ENCODE measurements around the gene JARID2. TPM values are rescaled to one million over a fixed set of nuclear protein-coding genes. Genes with fewer than 3 reads are reported as not detected.

Gene JARID2
- total and polyA plus RNA-seq, 2 of the 13 experiments (the other 11 are each of a cell fraction or from before 2014, with no cell fraction given), result 7.5 to 10.3 TPM

GRCh38 chr6:15504581-15505350 is 258.9 kb downstream of the JARID2 start (continued):
- TF ChIP-seq REST (IDR thresholded peaks at IDR 0.05; ENCODE audit: borderline replicate concordance in 1 of 2, low read depth in 1 of 2, low read length in 2 of 2) (0 out of 4 replicates have a peak, but pooled peaks of 1 of the 2 experiments have one; percentile 11), KAT7 (CRISPR knock-in tag; IDR thresholded peaks at IDR 0.05; ENCODE audit: borderline replicate concordance) (no peak), RNF219 (CRISPR knock-in tag; IDR thresholded peaks at IDR 0.05) (no peak), NFE2 (CRISPR knock-in tag; IDR thresholded peaks at IDR 0.05) (no peak), AKAP8 (CRISPR knock-in tag; IDR thresholded peaks at IDR 0.05) (no peak), ZNF224 (CRISPR knock-in tag; IDR thresholded peaks at IDR 0.05) (no peak), HDAC1 (CRISPR knock-in tag; IDR thresholded peaks at IDR 0.05) (peak; percentile 64; the same call in 1 of the 2 replicates), MBD4 (IDR thresholded peaks at IDR 0.05; ENCODE audit: borderline replicate concordance, low read length) (no peak), ZNF160 (CRISPR knock-in tag; IDR thresholded peaks at IDR 0.05) (no peak), ZNF274 (CRISPR knock-in tag; IDR thresholded peaks at IDR 0.05) (no peak), PCBP1 (IDR thresholded peaks at IDR 0.05; ENCODE audit: borderline replicate concordance, low read depth, low read length) (no peak), PAXIP1 (CRISPR knock-in tag; conservative IDR thresholded peaks at IDR 0.05) (peak; percentile 71), ZNF512 (CRISPR knock-in tag; IDR thresholded peaks at IDR 0.05) (no peak), ZNF703 (CRISPR knock-in tag; IDR thresholded peaks at IDR 0.05; ENCODE audit: borderline replicate concordance) (no peak), HES4 (CRISPR knock-in tag; IDR thresholded peaks at IDR 0.05; ENCODE audit: borderline replicate concordance) (no peak), ZNF501 (CRISPR knock-in tag; IDR thresholded peaks at IDR 0.05) (no peak), ZMYM3 (CRISPR knock-in tag; IDR thresholded peaks at IDR 0.05) (0 out of 2 replicates have a peak, but pooled peaks have one; percentile 60), PAF1 (CRISPR knock-in tag; IDR thresholded peaks at IDR 0.05) (no peak)

Data from HepG2 (cell line).